Mammary epithelial cell (primary cell): Measurements from ENCODE around the gene SNX14.

Experiments
- EZH2 ChIP-seq: IDR thresholded peaks from 2 replicates; pipeline ENCODE4 v1.6.1; 2012; ENCODE audit warnings: low read length, inconsistent platforms, borderline replicate concordance
- TF ChIP-seq, protein P1 (sequence below), 2 donors: IDR thresholded peaks in 1 of 2; conservative IDR thresholded peaks in 1 of 2; 2 replicates each; pipeline ENCODE4 v1.5.1; 2011 to 2012; ENCODE audit warnings: inconsistent platforms in 2 of 2, low read length in 2 of 2, mild to moderate bottlenecking in 2 of 2, control low read depth in 1 of 2, low read depth in 1 of 2; ENCODE audit not compliant: insufficient read depth in 1 of 2; ENCODE audit errors: extremely low read depth in 1 of 2

DNA sequence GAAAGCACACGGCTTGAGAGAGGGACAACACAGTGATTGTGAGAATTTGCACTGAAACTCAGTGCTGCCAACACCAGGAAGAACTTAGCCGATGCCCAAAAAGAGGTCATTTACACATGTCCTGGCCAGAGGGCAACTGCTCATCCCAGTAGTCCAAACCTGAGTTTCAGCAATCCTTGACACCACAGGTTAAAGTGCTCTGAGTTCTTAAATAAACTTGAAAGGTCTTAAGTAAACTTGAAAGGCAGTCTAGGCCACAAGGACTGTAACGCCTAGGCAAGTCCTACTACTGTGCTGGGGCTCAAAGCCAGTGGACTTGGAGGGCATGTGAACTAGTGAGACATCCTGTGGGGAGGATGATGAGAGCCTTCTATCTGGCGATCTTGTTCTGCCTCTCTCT lies 14.1 kb downstream of the SNX14 start:
- no peak for TF ChIP-seq EZH2
- TF ChIP-seq, protein P1, sequence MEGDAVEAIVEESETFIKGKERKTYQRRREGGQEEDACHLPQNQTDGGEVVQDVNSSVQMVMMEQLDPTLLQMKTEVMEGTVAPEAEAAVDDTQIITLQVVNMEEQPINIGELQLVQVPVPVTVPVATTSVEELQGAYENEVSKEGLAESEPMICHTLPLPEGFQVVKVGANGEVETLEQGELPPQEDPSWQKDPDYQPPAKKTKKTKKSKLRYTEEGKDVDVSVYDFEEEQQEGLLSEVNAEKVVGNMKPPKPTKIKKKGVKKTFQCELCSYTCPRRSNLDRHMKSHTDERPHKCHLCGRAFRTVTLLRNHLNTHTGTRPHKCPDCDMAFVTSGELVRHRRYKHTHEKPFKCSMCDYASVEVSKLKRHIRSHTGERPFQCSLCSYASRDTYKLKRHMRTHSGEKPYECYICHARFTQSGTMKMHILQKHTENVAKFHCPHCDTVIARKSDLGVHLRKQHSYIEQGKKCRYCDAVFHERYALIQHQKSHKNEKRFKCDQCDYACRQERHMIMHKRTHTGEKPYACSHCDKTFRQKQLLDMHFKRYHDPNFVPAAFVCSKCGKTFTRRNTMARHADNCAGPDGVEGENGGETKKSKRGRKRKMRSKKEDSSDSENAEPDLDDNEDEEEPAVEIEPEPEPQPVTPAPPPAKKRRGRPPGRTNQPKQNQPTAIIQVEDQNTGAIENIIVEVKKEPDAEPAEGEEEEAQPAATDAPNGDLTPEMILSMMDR (conservative IDR thresholded peaks at IDR 0.05 in 1 of 2, IDR thresholded peaks at IDR 0.05 in 1 of 2; ENCODE audit: extremely low read depth in 1 of 2, insufficient read depth in 1 of 2, low read depth in 1 of 2, low read length in 2 of 2) = no peak
